GM19328 (cell line): ENCODE data around the gene MTMR12.

ENCODE experiments used
- ATAC-seq: cut with Tn5 transposase; IDR thresholded peaks from one replicate; pipeline ENCODE4 v1.9.1; 2021; ENCODE audit warnings: mild to moderate bottlenecking, moderate library complexity; ENCODE audit not compliant: unreplicated experiment

The MTMR12 gene

GRCh38 chr5:32277798-32278197, 34.9 kb downstream of the MTMR12 start:
- no peak for ATAC-seq

- no peak for ATAC-seq
Observed at GRCh38 chr5:32276173-32276853, 36.4 kb downstream of the MTMR12 start.

- no peak for ATAC-seq
Observed at GRCh38 chr5:32275396-32275741, 37.4 kb downstream of the MTMR12 start.

- no peak for ATAC-seq
Observed at GRCh38 chr5:32274548-32275395, 38.0 kb downstream of the MTMR12 start.

- no peak for ATAC-seq
Observed at GRCh38 chr5:32273821-32274220, 38.9 kb downstream of the MTMR12 start.

GRCh38 chr5:32272746-32273145, 40.0 kb downstream of the MTMR12 start:
- ATAC-seq = no peak

- ATAC-seq = no peak
Observed at GRCh38 chr5:32270946-32271345, 41.8 kb downstream of the MTMR12 start.

GRCh38 chr5:32270178-32270577, 42.6 kb downstream of the MTMR12 start:
- no peak for ATAC-seq

GRCh38 chr5:32265902-32266301, 46.8 kb downstream of the MTMR12 start:
- ATAC-seq = no peak

- no peak for ATAC-seq
Observed at GRCh38 chr5:32264957-32265572, 47.7 kb downstream of the MTMR12 start.

GRCh38 chr5:32263684-32264083, 49.1 kb downstream of the MTMR12 start:
- no peak for ATAC-seq

GRCh38 chr5:32261198-32261597, 51.5 kb downstream of the MTMR12 start:
- ATAC-seq = peak; percentile 76

GRCh38 chr5:32259033-32259432, 53.7 kb downstream of the MTMR12 start:
- ATAC-seq = no peak

GRCh38 chr5:32258424-32258823, 54.3 kb downstream of the MTMR12 start:
- no peak for ATAC-seq

GRCh38 chr5:32255540-32255900, 57.2 kb downstream of the MTMR12 start:
- no peak for ATAC-seq

- no peak for ATAC-seq
Observed at GRCh38 chr5:32254881-32255539, 57.7 kb downstream of the MTMR12 start.

GRCh38 chr5:32251871-32252458, 60.8 kb downstream of the MTMR12 start:
- ATAC-seq = no peak

- ATAC-seq = no peak
Observed at GRCh38 chr5:32249668-32250067, 63.1 kb downstream of the MTMR12 start.

GRCh38 chr5:32245742-32246141, 67.0 kb downstream of the MTMR12 start:
- ATAC-seq = no peak

GRCh38 chr5:32244017-32244416, 68.7 kb downstream of the MTMR12 start:
- ATAC-seq = no peak
